ENCODE data around the gene GRB2. TPM values are rescaled to one million over a fixed set of nuclear protein-coding genes. Genes with fewer than 3 reads are reported as not detected.
"Not testable (repeated sequence)": the region's sequence is repeated elsewhere in the genome, so short reads cannot be mapped to it uniquely, and the experiment has no call there.

GRB2 gene
- 172 and 182 TPM in 2 replicates for total RNA-seq

DNA sequence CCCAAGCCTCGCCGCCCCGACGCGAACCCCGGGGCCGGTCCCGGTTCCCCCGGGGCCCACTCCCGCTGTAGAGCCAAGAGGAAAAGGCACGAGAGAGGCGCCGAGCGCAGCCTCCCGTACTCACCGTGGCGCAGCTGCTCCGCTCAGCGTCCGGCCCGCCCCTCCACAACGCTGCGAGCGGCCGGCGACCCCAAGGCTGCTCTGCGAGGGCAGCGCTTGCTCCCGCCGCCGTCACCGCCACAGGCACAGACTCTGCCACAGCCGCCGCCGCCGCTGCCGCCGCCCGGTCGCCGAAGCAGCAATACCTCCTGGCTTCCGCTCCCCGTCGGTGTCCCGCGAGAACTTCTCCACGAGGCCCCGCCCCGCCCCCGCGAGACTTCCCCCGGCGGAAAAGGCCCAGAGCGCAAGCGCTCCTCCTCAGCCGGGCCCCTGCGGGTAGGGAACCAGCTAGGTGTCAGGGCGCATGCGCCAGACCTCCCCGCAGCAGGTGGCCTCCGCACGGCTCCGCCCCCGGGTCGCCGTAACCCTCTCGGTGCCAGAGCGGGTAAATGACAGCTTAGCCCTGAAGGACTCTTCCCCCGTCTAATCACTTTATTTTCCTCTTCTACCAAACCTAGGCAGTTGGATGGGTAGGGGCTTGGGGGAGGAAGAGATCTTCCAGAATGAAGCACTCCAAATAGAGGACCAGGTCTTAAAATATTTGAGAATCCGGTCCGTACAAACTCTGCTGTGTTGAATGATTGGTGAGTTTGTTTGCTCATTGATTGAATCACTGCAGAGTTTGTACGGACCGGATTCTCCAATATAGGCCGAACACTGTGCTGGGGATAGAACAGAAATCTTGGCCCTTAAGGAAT is at the start of gene GRB2:
GRB2 (minus strand) TSS at position 314 of the 857 bp plus-strand sequence. CDS start 12,050 bp downstream, outside the sequence.
- Mint-ChIP-seq H3K4me3 (peak within 1 kb of the TSS; percentile 94), H3K4me1 (peaks cover 40% of the 10 kb centered on the region), H3K27ac (peak within 1 kb of the TSS; percentile 94), H3K36me3 (ENCODE audit: low read depth) (peaks cover 13% of the 10 kb centered on the region), H3K27me3 (no peaks in the 10 kb centered on the region), H3K9me3 (no peaks in the 10 kb centered on the region)
- intact Hi-C loops (cut with micrococcal nuclease), result loop anchor here (1.0 to 2.0 kb wide), 2 partner anchors 67 to 135 kb away; no protein-coding TSS in a partner anchor
- DNase-seq, result peak; percentile 100

DNA sequence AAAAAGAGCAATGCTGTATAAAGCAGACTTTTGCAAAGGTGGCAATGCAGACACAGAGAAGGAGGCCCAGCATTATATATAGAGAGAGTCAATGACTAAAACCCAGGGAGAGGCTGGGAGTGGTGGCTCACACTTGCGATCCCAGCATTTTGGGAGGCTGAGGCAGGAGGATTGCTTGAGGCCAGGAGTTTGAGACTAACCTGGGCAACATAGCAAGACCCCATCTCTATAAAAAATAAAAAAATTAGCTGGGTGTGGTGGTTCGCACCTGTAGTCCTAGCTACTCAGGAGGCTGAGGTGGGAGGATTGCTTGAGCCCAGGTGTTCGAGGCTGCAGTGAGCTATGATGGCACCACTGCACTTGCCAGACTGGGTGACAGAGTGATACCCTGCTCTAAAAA is 49.2 kb upstream of the GRB2 start:
- H3K4me3 Mint-ChIP-seq; intact Hi-C loops (cut with micrococcal nuclease); H3K36me3 Mint-ChIP-seq (ENCODE audit: low read depth); H3K27ac Mint-ChIP-seq; H3K27me3 Mint-ChIP-seq; H3K9me3 Mint-ChIP-seq; DNase-seq: not testable (repeated sequence)
- peaks cover 24% of the 10 kb centered on the region for H3K4me1 Mint-ChIP-seq

DNA sequence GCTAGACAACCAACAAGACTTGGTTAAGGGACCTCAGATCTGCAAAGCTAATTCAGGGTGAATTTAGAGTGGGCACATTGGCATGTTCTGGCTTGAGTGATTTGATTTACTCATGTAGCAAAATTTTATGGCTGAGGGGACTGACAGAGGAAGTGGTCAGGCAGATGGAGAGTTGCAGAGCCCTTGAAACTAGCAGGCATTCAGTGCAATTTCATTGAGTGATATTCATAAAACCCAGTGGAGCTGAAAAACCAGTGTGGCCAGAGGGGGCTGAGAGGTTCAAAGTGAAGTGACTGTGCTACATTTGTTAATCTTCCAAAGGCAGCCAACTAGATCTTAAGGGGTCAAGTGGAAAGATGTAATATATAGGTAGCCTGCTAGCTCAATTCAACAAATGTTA is 48.7 kb upstream of the GRB2 start:
- Mint-ChIP-seq H3K36me3 (ENCODE audit: low read depth) (peaks cover 6% of the 10 kb centered on the region), H3K9me3 (no peaks in the 10 kb centered on the region), H3K27me3 (peaks cover 2% of the 10 kb centered on the region), H3K4me1 (peaks cover 24% of the 10 kb centered on the region), H3K27ac (no peak overlapping the region), H3K4me3 (no peak overlapping the region)
- no peak for DNase-seq
- intact Hi-C loops (cut with micrococcal nuclease), result no loop called here

GRCh38 chr17:75450270-75450669 is 44.8 kb upstream of the GRB2 start:
- Mint-ChIP-seq H3K27me3 (peaks cover 2% of the 10 kb centered on the region), H3K4me3 (no peak overlapping the region), H3K9me3 (no peaks in the 10 kb centered on the region), H3K36me3 (ENCODE audit: low read depth) (no peaks in the 10 kb centered on the region), H3K27ac (no peak overlapping the region), H3K4me1 (peaks cover 6% of the 10 kb centered on the region)
- DNase-seq, result no peak
- intact Hi-C loops (cut with micrococcal nuclease), result no loop called here

GRCh38 chr17:75447951-75448856 is 42.7 kb upstream of the GRB2 start:
- Mint-ChIP-seq H3K9me3 (no peaks in the 10 kb centered on the region), H3K27me3 (peaks cover 2% of the 10 kb centered on the region), H3K4me3 (no peak overlapping the region), H3K36me3 (ENCODE audit: low read depth) (no peaks in the 10 kb centered on the region), H3K4me1 (no peaks in the 10 kb centered on the region), H3K27ac (no peak overlapping the region)
- no peak for DNase-seq
- intact Hi-C loops (cut with micrococcal nuclease), result no loop called here

- H3K4me1 Mint-ChIP-seq; H3K4me3 Mint-ChIP-seq; H3K9me3 Mint-ChIP-seq; H3K36me3 Mint-ChIP-seq (ENCODE audit: low read depth); intact Hi-C loops (cut with micrococcal nuclease); H3K27ac Mint-ChIP-seq; DNase-seq; H3K27me3 Mint-ChIP-seq: not testable (repeated sequence)
Measured at GRCh38 chr17:75445896-75446295, 40.4 kb upstream of the GRB2 start.

DNA sequence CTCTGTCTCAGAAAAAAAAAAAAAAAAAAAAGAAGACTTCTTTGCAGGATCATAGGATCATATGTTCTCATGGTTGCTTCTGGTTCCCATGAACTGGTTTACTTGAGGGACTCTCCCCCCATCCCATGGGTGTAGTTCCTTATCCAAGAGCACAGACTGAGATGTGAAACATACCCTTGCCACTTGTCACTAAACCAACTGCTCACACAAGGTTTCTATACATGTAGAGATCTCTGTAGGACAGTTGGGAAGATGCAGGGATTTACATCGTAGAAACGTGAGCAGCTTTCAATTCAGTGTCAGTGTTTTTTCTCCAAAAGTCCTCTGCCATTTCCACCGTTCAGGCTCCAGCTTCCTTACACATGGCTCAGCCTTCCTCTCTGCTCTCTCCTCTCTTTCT is 39.8 kb upstream of the GRB2 start:
- intact Hi-C loops (cut with micrococcal nuclease), result no loop called here
- Mint-ChIP-seq H3K36me3 (ENCODE audit: low read depth) (no peaks in the 10 kb centered on the region), H3K9me3 (no peaks in the 10 kb centered on the region), H3K27ac (no peak overlapping the region), H3K4me1 (no peaks in the 10 kb centered on the region), H3K27me3 (no peaks in the 10 kb centered on the region), H3K4me3 (no peak overlapping the region)
- DNase-seq, result no peak

DNA sequence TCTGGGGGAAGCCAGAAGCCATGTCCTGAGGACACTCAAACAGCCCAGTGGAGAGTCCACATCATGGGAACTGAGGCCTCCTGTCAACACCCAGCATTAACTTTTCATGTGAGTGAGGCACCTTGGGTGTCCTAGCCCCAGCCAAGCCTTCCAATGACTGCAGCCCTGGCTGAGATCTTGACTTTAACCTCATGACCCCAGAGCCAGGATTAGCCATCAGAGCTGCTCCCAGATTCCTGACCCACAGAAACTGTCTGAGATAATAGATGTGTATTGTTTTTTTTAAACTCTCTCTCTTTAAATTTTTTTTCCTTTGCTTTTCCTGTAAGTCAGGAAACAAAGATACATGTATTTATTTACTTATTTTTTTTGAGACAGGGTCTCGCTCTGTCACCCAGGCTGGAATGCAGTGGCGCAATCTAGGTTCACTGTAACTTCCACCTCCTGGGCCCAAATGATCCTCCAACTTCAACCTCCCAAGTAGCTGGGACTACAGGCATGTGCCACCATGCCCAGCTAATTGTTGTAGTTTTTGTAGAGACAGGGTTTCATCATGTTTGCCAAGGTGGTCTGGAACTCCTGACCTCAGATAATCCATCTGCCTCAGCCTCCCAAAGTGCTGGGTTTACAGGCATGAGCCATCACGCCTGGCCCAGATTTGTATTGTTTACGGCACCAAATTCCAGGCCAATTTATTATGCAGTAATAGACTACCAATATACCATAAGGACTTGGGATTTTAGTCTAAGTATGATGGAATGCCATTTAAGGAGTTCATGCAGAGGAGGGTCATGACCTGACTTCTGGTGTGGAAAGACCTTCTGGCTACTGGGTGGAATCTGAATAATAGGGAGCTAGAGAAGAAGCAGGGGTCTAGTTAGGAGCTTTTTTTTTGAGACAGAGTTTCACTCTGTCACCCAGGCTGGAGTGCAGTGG is 37.0 kb upstream of the GRB2 start:
- Mint-ChIP-seq H3K4me3 (no peak overlapping the region), H3K36me3 (ENCODE audit: low read depth) (no peaks in the 10 kb centered on the region), H3K27ac (no peak overlapping the region), H3K9me3 (no peaks in the 10 kb centered on the region), H3K27me3 (no peaks in the 10 kb centered on the region), H3K4me1 (no peaks in the 10 kb centered on the region)
- intact Hi-C loops (cut with micrococcal nuclease), result no loop called here
- no peak for DNase-seq

GRCh38 chr17:75440738-75441448 is 35.4 kb upstream of the GRB2 start:
- Mint-ChIP-seq H3K27ac (no peak overlapping the region), H3K36me3 (ENCODE audit: low read depth) (no peaks in the 10 kb centered on the region), H3K27me3 (peaks cover 2% of the 10 kb centered on the region), H3K4me1 (peaks cover 5% of the 10 kb centered on the region), H3K4me3 (no peak overlapping the region), H3K9me3 (no peaks in the 10 kb centered on the region)
- intact Hi-C loops (cut with micrococcal nuclease), result no loop called here
- DNase-seq, result no peak

GRCh38 chr17:75439287-75439686 is 33.8 kb upstream of the GRB2 start:
- Mint-ChIP-seq H3K27me3 (peaks cover 2% of the 10 kb centered on the region), H3K4me1 (peaks cover 9% of the 10 kb centered on the region), H3K27ac (no peak overlapping the region), H3K9me3 (no peaks in the 10 kb centered on the region), H3K4me3 (no peak overlapping the region), H3K36me3 (ENCODE audit: low read depth) (no peaks in the 10 kb centered on the region)
- DNase-seq, result no peak
- intact Hi-C loops (cut with micrococcal nuclease), result no loop called here

DNA sequence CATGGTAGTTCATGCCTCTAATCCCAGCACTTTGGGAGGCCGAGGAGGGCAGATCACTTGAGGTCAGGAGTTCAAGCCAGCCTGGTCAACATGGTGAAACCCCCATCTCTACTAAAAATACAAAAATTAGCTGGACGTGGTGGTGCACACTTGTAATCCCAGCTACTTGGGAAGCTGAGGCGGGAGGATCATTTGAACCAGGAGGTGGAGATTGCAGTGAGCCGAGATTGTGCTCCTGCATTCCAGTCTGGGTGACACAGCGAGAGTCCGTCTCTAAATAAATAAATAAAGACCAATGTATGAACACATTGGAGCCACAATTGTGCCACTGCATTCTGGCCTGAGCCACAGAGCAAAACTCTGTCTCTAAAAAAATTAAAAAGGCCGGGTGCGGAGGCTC is 31.9 kb upstream of the GRB2 start:
- H3K4me1 Mint-ChIP-seq; H3K9me3 Mint-ChIP-seq; DNase-seq; H3K36me3 Mint-ChIP-seq (ENCODE audit: low read depth); intact Hi-C loops (cut with micrococcal nuclease); H3K27ac Mint-ChIP-seq; H3K4me3 Mint-ChIP-seq; H3K27me3 Mint-ChIP-seq: not testable (repeated sequence)

DNA sequence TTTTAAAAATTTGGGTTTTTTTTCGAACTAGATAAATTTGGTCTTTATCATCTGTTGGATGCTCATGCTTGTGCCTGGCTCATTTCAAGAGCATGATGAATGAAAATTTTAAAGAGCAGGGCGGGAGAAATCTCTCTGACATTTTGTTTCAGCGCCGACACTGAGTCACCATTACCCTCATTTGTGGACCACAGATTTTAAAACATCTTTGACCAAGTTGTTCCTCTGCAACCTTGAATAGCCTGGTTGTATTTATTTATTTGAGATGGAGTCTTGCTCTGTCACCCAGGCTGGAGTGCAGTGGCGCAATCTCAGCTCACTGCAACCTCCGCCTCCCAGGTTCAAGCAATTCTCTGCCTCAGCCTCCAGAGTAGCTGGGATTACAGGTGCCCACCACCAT is 29.0 kb upstream of the GRB2 start:
- H3K4me3 Mint-ChIP-seq; H3K4me1 Mint-ChIP-seq; DNase-seq; H3K36me3 Mint-ChIP-seq (ENCODE audit: low read depth); intact Hi-C loops (cut with micrococcal nuclease); H3K9me3 Mint-ChIP-seq; H3K27ac Mint-ChIP-seq: not testable (repeated sequence)
- H3K27me3 Mint-ChIP-seq, result peaks cover 15% of the 10 kb centered on the region

- no peak for DNase-seq
- no peaks in the 10 kb centered on the region for H3K9me3 Mint-ChIP-seq
- peaks cover 12% of the 10 kb centered on the region for H3K4me1 Mint-ChIP-seq
- no peak overlapping the region for H3K27ac Mint-ChIP-seq
- intact Hi-C loops (cut with micrococcal nuclease), result no loop called here
- peaks cover 18% of the 10 kb centered on the region for H3K27me3 Mint-ChIP-seq
- H3K36me3 Mint-ChIP-seq (ENCODE audit: low read depth), result no peaks in the 10 kb centered on the region
- H3K4me3 Mint-ChIP-seq, result no peak overlapping the region
Measured at GRCh38 chr17:75433218-75433783, 27.8 kb upstream of the GRB2 start.
